Panc1 (cell line): Measurements from ENCODE around the gene UCHL3.

ENCODE experiments used
- SIN3A ChIP-seq: IDR thresholded peaks from 2 replicates; pipeline ENCODE4 v1.6.1; 2012; ENCODE audit warnings: low read depth, mild to moderate bottlenecking, low read length, moderate library complexity, borderline replicate concordance; ENCODE audit not compliant: insufficient read depth
- TCF7L2 ChIP-seq: IDR thresholded peaks from 2 replicates; pipeline ENCODE4 v1.6.1; 2011; ENCODE audit warnings: mild to moderate bottlenecking, low read depth, low read length, inconsistent platforms
- TF ChIP-seq, protein P1 (sequence below): fragments of 450-650 bp; IDR thresholded peaks from 2 replicates; pipeline ENCODE4 v1.5.1; 2017; ENCODE audit warnings: mild to moderate bottlenecking
- TF ChIP-seq, protein P2 (sequence below), 2 experiments: IDR thresholded peaks; 2 replicates each; pipeline ENCODE4 v1.6.1; 2011 to 2012; ENCODE audit warnings: low read depth in 2 of 2, control low read depth in 1 of 2, low read length in 1 of 2, mild to moderate bottlenecking in 1 of 2, moderate library complexity in 1 of 2; ENCODE audit not compliant: insufficient read depth in 1 of 2

DNA sequence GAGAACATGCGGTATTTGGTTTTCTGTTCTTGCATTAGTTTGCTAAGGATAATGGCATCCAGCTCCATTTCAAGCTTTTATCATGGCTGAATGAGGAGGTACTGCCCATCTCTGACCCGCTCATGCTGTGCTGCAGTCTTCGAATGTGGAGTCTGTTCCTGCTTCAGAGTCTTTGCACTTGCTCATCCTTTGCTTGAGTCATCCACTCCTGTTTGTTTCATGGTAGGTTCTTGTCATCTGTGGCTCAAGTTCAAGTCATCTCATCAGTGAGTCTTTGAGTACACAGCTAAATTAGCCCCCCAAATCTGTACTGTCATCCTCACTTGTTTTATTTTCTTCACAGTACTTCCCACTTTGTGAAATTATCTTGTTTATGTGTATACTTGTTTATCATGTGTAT lies 5.4 kb downstream of the UCHL3 start:
- TF ChIP-seq, protein P1, sequence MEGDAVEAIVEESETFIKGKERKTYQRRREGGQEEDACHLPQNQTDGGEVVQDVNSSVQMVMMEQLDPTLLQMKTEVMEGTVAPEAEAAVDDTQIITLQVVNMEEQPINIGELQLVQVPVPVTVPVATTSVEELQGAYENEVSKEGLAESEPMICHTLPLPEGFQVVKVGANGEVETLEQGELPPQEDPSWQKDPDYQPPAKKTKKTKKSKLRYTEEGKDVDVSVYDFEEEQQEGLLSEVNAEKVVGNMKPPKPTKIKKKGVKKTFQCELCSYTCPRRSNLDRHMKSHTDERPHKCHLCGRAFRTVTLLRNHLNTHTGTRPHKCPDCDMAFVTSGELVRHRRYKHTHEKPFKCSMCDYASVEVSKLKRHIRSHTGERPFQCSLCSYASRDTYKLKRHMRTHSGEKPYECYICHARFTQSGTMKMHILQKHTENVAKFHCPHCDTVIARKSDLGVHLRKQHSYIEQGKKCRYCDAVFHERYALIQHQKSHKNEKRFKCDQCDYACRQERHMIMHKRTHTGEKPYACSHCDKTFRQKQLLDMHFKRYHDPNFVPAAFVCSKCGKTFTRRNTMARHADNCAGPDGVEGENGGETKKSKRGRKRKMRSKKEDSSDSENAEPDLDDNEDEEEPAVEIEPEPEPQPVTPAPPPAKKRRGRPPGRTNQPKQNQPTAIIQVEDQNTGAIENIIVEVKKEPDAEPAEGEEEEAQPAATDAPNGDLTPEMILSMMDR: no peak
- TF ChIP-seq TCF7L2 (no peak), SIN3A (no peak)
- TF ChIP-seq, protein P2, sequence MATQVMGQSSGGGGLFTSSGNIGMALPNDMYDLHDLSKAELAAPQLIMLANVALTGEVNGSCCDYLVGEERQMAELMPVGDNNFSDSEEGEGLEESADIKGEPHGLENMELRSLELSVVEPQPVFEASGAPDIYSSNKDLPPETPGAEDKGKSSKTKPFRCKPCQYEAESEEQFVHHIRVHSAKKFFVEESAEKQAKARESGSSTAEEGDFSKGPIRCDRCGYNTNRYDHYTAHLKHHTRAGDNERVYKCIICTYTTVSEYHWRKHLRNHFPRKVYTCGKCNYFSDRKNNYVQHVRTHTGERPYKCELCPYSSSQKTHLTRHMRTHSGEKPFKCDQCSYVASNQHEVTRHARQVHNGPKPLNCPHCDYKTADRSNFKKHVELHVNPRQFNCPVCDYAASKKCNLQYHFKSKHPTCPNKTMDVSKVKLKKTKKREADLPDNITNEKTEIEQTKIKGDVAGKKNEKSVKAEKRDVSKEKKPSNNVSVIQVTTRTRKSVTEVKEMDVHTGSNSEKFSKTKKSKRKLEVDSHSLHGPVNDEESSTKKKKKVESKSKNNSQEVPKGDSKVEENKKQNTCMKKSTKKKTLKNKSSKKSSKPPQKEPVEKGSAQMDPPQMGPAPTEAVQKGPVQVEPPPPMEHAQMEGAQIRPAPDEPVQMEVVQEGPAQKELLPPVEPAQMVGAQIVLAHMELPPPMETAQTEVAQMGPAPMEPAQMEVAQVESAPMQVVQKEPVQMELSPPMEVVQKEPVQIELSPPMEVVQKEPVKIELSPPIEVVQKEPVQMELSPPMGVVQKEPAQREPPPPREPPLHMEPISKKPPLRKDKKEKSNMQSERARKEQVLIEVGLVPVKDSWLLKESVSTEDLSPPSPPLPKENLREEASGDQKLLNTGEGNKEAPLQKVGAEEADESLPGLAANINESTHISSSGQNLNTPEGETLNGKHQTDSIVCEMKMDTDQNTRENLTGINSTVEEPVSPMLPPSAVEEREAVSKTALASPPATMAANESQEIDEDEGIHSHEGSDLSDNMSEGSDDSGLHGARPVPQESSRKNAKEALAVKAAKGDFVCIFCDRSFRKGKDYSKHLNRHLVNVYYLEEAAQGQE (IDR thresholded peaks at IDR 0.05; ENCODE audit: insufficient read depth in 1 of 2, low read depth in 2 of 2, low read length in 1 of 2): no peak
